GM12873 (cell line): Measurements from ENCODE around the gene DPYD.

Source experiments
- TF ChIP-seq, protein P1 (sequence below): IDR thresholded peaks from 2 replicates; pipeline ENCODE4 v1.5.1; 2012; ENCODE audit warnings: low read depth, mild to moderate bottlenecking, moderate library complexity, low read length, control low read depth; ENCODE audit not compliant: insufficient read depth; ENCODE audit errors: missing control alignments

Gene DPYD

DNA sequence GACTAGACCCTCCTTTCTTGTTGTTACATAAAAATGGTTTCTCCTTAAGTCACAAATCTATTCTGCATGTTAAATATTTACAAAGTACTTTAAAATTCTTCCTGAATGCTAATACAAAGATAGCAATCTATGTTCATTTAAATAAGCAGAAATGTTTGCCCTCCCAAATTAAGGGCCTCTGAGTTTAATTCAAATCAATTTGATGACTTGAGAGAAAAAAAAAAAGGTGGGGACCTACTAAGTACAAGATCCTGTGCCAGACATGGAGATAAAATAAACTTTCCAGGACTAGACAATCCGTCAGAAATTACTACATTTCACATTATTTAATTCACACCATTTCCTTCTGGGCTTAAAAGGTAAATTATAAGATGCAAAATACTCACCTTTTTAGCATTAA, 548.3 kb downstream of the DPYD start:
- TF ChIP-seq, protein P1, sequence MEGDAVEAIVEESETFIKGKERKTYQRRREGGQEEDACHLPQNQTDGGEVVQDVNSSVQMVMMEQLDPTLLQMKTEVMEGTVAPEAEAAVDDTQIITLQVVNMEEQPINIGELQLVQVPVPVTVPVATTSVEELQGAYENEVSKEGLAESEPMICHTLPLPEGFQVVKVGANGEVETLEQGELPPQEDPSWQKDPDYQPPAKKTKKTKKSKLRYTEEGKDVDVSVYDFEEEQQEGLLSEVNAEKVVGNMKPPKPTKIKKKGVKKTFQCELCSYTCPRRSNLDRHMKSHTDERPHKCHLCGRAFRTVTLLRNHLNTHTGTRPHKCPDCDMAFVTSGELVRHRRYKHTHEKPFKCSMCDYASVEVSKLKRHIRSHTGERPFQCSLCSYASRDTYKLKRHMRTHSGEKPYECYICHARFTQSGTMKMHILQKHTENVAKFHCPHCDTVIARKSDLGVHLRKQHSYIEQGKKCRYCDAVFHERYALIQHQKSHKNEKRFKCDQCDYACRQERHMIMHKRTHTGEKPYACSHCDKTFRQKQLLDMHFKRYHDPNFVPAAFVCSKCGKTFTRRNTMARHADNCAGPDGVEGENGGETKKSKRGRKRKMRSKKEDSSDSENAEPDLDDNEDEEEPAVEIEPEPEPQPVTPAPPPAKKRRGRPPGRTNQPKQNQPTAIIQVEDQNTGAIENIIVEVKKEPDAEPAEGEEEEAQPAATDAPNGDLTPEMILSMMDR = no peak

GRCh38 chr1:97368296-97368695, 552.5 kb downstream of the DPYD start:
- TF ChIP-seq, protein P1 = no peak

- TF ChIP-seq, protein P1 = no peak
Observed at GRCh38 chr1:97366984-97367383, 553.9 kb downstream of the DPYD start.

- TF ChIP-seq, protein P1 = no peak
Observed at GRCh38 chr1:97365026-97365425, 555.8 kb downstream of the DPYD start.

GRCh38 chr1:97364086-97364485, 556.7 kb downstream of the DPYD start:
- TF ChIP-seq, protein P1 = no peak

DNA sequence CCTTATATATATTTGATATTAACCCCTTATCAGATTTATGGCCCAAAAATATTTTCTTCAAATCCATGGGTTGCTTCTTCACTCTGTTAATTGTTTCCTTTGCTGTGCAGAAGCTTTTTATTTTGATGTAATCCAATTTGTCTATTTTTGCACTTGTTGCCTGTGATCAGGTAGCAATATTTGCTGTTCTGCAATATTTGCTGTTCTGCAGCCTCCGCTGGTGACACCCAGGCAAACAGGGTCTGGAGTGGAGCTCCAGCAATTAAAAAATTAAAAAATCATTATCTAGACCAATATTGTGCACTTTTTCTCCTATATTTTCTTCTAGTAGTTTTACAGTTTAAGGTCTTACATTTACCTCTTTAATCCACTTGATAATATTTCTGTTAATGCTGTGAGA, 564.5 kb downstream of the DPYD start:
- TF ChIP-seq, protein P1 = no peak

GRCh38 chr1:97352936-97353382, 567.9 kb downstream of the DPYD start:
- TF ChIP-seq, protein P1 = no peak

- TF ChIP-seq, protein P1 = no peak
Observed at GRCh38 chr1:97351846-97352245, 569.0 kb downstream of the DPYD start.
